Measurements from ENCODE around the gene KIAA1671. TPM values are rescaled to one million over a fixed set of nuclear protein-coding genes. Genes with fewer than 3 reads are reported as not detected.

Gene KIAA1671
- total and polyA plus RNA-seq, 2 of the 13 experiments (the other 11 are each of a cell fraction or from before 2014, with no cell fraction given): 13.5 to 13.6 TPM

- TF ChIP-seq PRDM10 (CRISPR knock-in tag; IDR thresholded peaks at IDR 0.05; ENCODE audit: low read depth) (peak; percentile 33; the same call in 1 of the 2 replicates), ZMYM3 (CRISPR knock-in tag; IDR thresholded peaks at IDR 0.05) (peak; percentile 66; the same call in 1 of the 2 replicates), MEF2D (CRISPR knock-in tag; IDR thresholded peaks at IDR 0.05) (peak; percentile 44; the same call in 1 of the 2 replicates), PHF5A (CRISPR knock-in tag; IDR thresholded peaks at IDR 0.05; ENCODE audit: low read depth, unreplicated experiment) (no peak), CEBPB (IDR thresholded peaks at IDR 0.05; ENCODE audit: borderline replicate concordance, low read depth, low read length) (no peak), POLR2AphosphoS2 (IDR thresholded peaks at IDR 0.05; ENCODE audit: low read depth, low read length) (no peak), ZFP82 (CRISPR knock-in tag; IDR thresholded peaks at IDR 0.05; ENCODE audit: borderline replicate concordance) (no peak), PHF20 (CRISPR knock-in tag; IDR thresholded peaks at IDR 0.05) (no peak), CHD4 (IDR thresholded peaks at IDR 0.05; ENCODE audit: borderline replicate concordance, low read length) (no peak), SAP130 (CRISPR knock-in tag; IDR thresholded peaks at IDR 0.05; ENCODE audit: low read depth) (peak; percentile 66), RAD21 (CRISPR knock-in tag; IDR thresholded peaks at IDR 0.05) (no peak), GABPB1 (CRISPR knock-in tag; IDR thresholded peaks at IDR 0.05) (peak; percentile 22; the same call in 1 of the 2 replicates), ZNF44 (CRISPR knock-in tag; IDR thresholded peaks at IDR 0.05) (no peak), EHMT2 (IDR thresholded peaks at IDR 0.05; ENCODE audit: borderline replicate concordance, low read depth, low read length) (no peak), ZNF850 (CRISPR knock-in tag; conservative IDR thresholded peaks at IDR 0.05) (no peak), ZKSCAN5 (CRISPR knock-in tag; IDR thresholded peaks at IDR 0.05) (no peak), KLF6 (CRISPR knock-in tag; IDR thresholded peaks at IDR 0.05) (no peak), ISL2 (CRISPR knock-in tag; IDR thresholded peaks at IDR 0.05) (no peak), ZNF234 (CRISPR knock-in tag; conservative IDR thresholded peaks at IDR 0.05) (no peak), EP300 (IDR thresholded peaks at IDR 0.05; ENCODE audit: low read depth in 2 of 2, low read length in 2 of 2) (peak in 1 of 2 experiments; percentile 42; a peak in 1 of 4 replicates), EP300 (CRISPR knock-in tag; IDR thresholded peaks at IDR 0.05; ENCODE audit: borderline replicate concordance) (no peak)
- TF ChIP-seq, protein P1, sequence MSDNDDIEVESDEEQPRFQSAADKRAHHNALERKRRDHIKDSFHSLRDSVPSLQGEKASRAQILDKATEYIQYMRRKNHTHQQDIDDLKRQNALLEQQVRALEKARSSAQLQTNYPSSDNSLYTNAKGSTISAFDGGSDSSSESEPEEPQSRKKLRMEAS (IDR thresholded peaks at IDR 0.05): peak; percentile 35; the same call in 1 of the 2 replicates
- TF ChIP-seq, protein P2, sequence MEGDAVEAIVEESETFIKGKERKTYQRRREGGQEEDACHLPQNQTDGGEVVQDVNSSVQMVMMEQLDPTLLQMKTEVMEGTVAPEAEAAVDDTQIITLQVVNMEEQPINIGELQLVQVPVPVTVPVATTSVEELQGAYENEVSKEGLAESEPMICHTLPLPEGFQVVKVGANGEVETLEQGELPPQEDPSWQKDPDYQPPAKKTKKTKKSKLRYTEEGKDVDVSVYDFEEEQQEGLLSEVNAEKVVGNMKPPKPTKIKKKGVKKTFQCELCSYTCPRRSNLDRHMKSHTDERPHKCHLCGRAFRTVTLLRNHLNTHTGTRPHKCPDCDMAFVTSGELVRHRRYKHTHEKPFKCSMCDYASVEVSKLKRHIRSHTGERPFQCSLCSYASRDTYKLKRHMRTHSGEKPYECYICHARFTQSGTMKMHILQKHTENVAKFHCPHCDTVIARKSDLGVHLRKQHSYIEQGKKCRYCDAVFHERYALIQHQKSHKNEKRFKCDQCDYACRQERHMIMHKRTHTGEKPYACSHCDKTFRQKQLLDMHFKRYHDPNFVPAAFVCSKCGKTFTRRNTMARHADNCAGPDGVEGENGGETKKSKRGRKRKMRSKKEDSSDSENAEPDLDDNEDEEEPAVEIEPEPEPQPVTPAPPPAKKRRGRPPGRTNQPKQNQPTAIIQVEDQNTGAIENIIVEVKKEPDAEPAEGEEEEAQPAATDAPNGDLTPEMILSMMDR (CRISPR knock-in tag; IDR thresholded peaks at IDR 0.05): no peak
- TF ChIP-seq, protein P3, sequence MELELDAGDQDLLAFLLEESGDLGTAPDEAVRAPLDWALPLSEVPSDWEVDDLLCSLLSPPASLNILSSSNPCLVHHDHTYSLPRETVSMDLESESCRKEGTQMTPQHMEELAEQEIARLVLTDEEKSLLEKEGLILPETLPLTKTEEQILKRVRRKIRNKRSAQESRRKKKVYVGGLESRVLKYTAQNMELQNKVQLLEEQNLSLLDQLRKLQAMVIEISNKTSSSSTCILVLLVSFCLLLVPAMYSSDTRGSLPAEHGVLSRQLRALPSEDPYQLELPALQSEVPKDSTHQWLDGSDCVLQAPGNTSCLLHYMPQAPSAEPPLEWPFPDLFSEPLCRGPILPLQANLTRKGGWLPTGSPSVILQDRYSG (CRISPR knock-in tag; IDR thresholded peaks at IDR 0.05): no peak
These were observed 100.8 kb downstream of the KIAA1671 start (continued) for GRCh38 chr22:25053153-25053805.
